H1 (cell line): ENCODE measurements around the gene DAPL1. TPM values are rescaled to one million over a fixed set of nuclear protein-coding genes. Genes with fewer than 3 reads are reported as not detected.

Experiments
- CBX5 ChIP-seq: fragments of 300-800, 300-1000 bp; sonication (generic); IDR thresholded peaks from 2 replicates; pipeline ENCODE4 v1.7.1; 2016; ENCODE audit warnings: antibody characterized with exemption, low read length, low read depth
- CTBP2 ChIP-seq: IDR thresholded peaks from 2 replicates; pipeline ENCODE4 v1.7.0; 2011; ENCODE audit warnings: borderline replicate concordance, mild to moderate bottlenecking, moderate library complexity, mixed read lengths, low read length; ENCODE audit not compliant: insufficient read depth, insufficient read length
- GTF2F1 ChIP-seq: IDR thresholded peaks from 2 replicates; pipeline ENCODE4 v1.6.1; 2012; ENCODE audit warnings: low read depth, low read length, improper control_type of control experiment, borderline replicate concordance
- NRF1 ChIP-seq: IDR thresholded peaks from 2 replicates; pipeline ENCODE4 v1.6.1; 2011; ENCODE audit warnings: mild to moderate bottlenecking, low read depth, low read length, improper control_type of control experiment
- POLR2A ChIP-seq, 2 experiments: IDR thresholded peaks; 1 replicate in 1 of 2; 2 replicates in 1 of 2; pipeline ENCODE4 v1.6.1; 2011; ENCODE audit warnings: low read depth in 2 of 2, low read length in 2 of 2, mild to moderate bottlenecking in 2 of 2; ENCODE audit errors: control extremely low read depth in 1 of 2
- polyA plus RNA-seq, 7 experiments: library from polyadenylated mRNA; depleted of rRNA in 3 of 7; stranded (reverse) in 5 of 7; unstranded in 2 of 7; fragments of >200 nt in 5 of 7; fragments of 200-250 nt in 2 of 7; gene quantifications; 1 replicate in 5 of 7; 2 replicates in 1 of 7; 4 replicates in 1 of 7; pipeline versions ENCODE4 v1.2.1 to v1.2.3, GENCODE V29; 2011 to 2013; ENCODE audit warnings: missing spikeins in 2 of 7, mixed read lengths in 2 of 7
- total RNA-seq: library from RNA; stranded (reverse); fragmentation: NEBNext Ultra II Directional; extraction: Animal tissue kit (Norgen Biotek cat#: 25700); gene quantifications from 2 replicates; pipeline ENCODE4 v1.2.1, GENCODE V29; 2021

DAPL1 gene
- total and polyA plus RNA-seq, 2 of the 8 experiments (the other 6 are each of a cell fraction or from before 2014, with no cell fraction given), result not detected

DNA sequence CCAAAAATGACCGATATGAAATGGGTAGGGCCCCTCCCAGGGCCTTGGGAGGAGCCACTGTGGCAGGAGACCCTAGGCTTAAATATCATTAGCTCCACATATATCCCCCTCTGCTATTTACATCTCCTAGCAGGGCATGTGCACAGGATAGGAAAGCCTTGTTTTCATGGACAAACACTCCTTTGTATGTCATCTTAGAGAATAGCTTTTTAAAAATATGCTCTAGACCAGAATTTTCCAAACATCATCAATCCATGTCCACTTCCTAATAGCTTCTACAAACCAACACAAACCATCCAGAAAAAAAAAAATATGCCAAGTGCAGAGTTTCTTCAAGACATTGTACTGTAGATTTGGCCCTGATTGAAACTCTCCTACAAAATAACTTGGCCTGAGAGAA, 10.8 kb downstream of the DAPL1 start (continued):
- TF ChIP-seq CBX5 (no peak), CTBP2 (no peak), GTF2F1 (no peak), POLR2A (IDR thresholded peaks at IDR 0.05; ENCODE audit: control extremely low read depth in 1 of 2, low read depth in 2 of 2, low read length in 2 of 2) (no peak), NRF1 (no peak)
